ENCODE results near the gene NEDD4.
"Not testable (repeated sequence)": the region's sequence is repeated elsewhere in the genome, so short reads cannot be mapped to it uniquely, and the experiment has no call there.

NEDD4 gene

DNA sequence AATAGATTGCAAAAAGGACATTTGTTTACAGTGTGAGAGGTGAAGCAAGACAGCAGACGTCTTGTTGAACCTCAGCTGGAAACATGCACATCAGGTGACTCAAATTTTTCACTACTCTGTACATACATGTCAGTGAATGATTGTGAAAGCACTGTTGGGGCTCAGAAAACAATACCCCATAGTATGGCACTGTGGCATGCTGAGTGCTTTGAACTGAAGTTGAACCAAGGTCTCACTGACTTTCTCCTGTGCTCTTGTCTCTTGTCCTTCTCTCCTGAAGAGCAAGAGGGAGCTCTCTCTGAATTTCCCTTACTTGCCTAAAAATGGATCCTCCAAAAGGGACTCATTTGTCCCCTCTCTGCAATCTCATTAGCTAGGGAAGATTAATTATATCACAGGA is 24.5 kb upstream of the NEDD4 start:
- TF ChIP-seq EZH2phosphoT487 (IDR thresholded peaks at IDR 0.05; ENCODE audit: borderline replicate concordance, low read length), result no peak
- TF ChIP-seq, protein P1, sequence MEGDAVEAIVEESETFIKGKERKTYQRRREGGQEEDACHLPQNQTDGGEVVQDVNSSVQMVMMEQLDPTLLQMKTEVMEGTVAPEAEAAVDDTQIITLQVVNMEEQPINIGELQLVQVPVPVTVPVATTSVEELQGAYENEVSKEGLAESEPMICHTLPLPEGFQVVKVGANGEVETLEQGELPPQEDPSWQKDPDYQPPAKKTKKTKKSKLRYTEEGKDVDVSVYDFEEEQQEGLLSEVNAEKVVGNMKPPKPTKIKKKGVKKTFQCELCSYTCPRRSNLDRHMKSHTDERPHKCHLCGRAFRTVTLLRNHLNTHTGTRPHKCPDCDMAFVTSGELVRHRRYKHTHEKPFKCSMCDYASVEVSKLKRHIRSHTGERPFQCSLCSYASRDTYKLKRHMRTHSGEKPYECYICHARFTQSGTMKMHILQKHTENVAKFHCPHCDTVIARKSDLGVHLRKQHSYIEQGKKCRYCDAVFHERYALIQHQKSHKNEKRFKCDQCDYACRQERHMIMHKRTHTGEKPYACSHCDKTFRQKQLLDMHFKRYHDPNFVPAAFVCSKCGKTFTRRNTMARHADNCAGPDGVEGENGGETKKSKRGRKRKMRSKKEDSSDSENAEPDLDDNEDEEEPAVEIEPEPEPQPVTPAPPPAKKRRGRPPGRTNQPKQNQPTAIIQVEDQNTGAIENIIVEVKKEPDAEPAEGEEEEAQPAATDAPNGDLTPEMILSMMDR (IDR thresholded peaks at IDR 0.05; ENCODE audit: low read depth, low read length, poor library complexity, severe bottlenecking), result no peak
- no peak overlapping the region for H3K4me2 ChIP-seq (ENCODE audit: low read length)

DNA sequence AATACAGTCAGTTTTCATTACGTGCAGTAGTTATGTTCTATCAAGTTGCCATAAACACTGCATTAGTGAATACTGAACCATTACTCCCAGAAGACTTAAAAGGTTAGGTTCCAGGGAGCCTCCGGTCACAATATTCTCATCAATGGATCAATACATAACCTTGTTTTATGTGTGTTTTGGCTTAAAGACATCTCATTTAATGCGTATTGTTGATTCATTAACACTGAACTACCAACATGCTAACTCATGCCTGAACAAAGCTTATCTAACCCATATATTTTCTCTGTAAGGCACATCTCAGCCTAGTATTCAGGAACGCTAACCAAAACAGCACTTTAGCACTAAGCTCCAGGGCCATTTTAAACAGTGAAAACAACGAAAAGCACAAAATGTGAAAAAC is 24.1 kb upstream of the NEDD4 start:
- H3K9me3 ChIP-seq (ENCODE audit: control insufficient read depth, insufficient read depth, low read length), result peaks cover 4% of the 10 kb centered on the region
- H3K36me3 ChIP-seq (ENCODE audit: control insufficient read depth, low read length), result no peaks in the 10 kb centered on the region
- no peak overlapping the region for H3K27ac ChIP-seq (ENCODE audit: low read depth, low read length)
- no peaks in the 10 kb centered on the region for H3F3A ChIP-seq (ENCODE audit: control insufficient read depth, insufficient read depth)
- H3K4me2 ChIP-seq (ENCODE audit: low read length), result no peak overlapping the region
- no peaks in the 10 kb centered on the region for H3K4me1 ChIP-seq (ENCODE audit: control insufficient read depth, low read length)
- no peaks in the 10 kb centered on the region for H4K20me1 ChIP-seq (ENCODE audit: control insufficient read depth, insufficient read depth, low read depth, low read length)
- H3K9me2 ChIP-seq (replicated peaks; ENCODE audit: control insufficient read depth, low read length), result no peaks in the 10 kb centered on the region
- H3K79me2 ChIP-seq (ENCODE audit: control insufficient read depth, low read length), result no peaks in the 10 kb centered on the region
- no peak for TF ChIP-seq EZH2phosphoT487 (IDR thresholded peaks at IDR 0.05; ENCODE audit: borderline replicate concordance, low read length)
- TF ChIP-seq, protein P1 (IDR thresholded peaks at IDR 0.05; ENCODE audit: low read depth, low read length, poor library complexity, severe bottlenecking), result no peak
- H3K27me3 ChIP-seq (ENCODE audit: control insufficient read depth, low read length), result no peaks in the 10 kb centered on the region
- no peak overlapping the region for H3K4me3 ChIP-seq (ENCODE audit: low read length)

More for the DNA sequence above, 24.5 kb upstream of the NEDD4 start:
- Histone ChIP-seq H3K4me3 (ENCODE audit: low read length) (no peak overlapping the region), H4K20me1 (ENCODE audit: control insufficient read depth, insufficient read depth, low read depth, low read length) (no peaks in the 10 kb centered on the region), H3K9me3 (ENCODE audit: control insufficient read depth, insufficient read depth, low read length) (peaks cover 4% of the 10 kb centered on the region), H3K36me3 (ENCODE audit: control insufficient read depth, low read length) (no peaks in the 10 kb centered on the region), H3K79me2 (ENCODE audit: control insufficient read depth, low read length) (no peaks in the 10 kb centered on the region), H3K27ac (ENCODE audit: low read depth, low read length) (no peak overlapping the region), H3F3A (ENCODE audit: control insufficient read depth, insufficient read depth) (no peaks in the 10 kb centered on the region), H3K9me2 (replicated peaks; ENCODE audit: control insufficient read depth, low read length) (no peaks in the 10 kb centered on the region), H3K27me3 (ENCODE audit: control insufficient read depth, low read length) (no peaks in the 10 kb centered on the region), H3K4me1 (ENCODE audit: control insufficient read depth, low read length) (no peaks in the 10 kb centered on the region)

DNA sequence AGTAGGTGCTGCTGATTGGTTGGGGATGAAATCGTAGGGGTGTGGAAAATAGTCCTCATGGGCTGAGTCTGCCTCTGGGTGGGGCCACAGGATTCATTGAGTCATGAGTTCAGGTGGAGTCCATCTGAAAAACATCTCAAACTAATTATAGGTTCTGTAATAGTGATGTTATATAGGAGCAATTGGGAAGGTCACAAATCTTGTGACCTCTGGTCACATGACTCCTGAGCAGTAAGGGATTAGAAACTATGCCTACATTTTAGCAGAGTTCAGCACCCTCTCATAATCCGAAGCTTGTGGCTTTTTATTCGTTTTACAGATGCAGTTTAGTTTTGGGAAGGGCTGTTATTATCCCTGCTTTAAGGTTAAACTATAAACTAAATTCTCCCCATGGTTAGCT is 22.9 kb upstream of the NEDD4 start:
- no peaks in the 10 kb centered on the region for H3K79me2 ChIP-seq (ENCODE audit: control insufficient read depth, low read length)
- no peak overlapping the region for H3K27ac ChIP-seq (ENCODE audit: low read depth, low read length)
- no peaks in the 10 kb centered on the region for H4K20me1 ChIP-seq (ENCODE audit: control insufficient read depth, insufficient read depth, low read depth, low read length)
- H3K27me3 ChIP-seq (ENCODE audit: control insufficient read depth, low read length), result no peaks in the 10 kb centered on the region
- no peaks in the 10 kb centered on the region for H3K4me1 ChIP-seq (ENCODE audit: control insufficient read depth, low read length)
- no peak overlapping the region for H3K4me2 ChIP-seq (ENCODE audit: low read length)
- no peaks in the 10 kb centered on the region for H3K9me2 ChIP-seq (replicated peaks; ENCODE audit: control insufficient read depth, low read length)
- peaks cover 4% of the 10 kb centered on the region for H3K9me3 ChIP-seq (ENCODE audit: control insufficient read depth, insufficient read depth, low read length)
- H3F3A ChIP-seq (ENCODE audit: control insufficient read depth, insufficient read depth), result no peaks in the 10 kb centered on the region
- no peak for TF ChIP-seq EZH2phosphoT487 (IDR thresholded peaks at IDR 0.05; ENCODE audit: borderline replicate concordance, low read length)
- TF ChIP-seq, protein P1 (IDR thresholded peaks at IDR 0.05; ENCODE audit: low read depth, low read length, poor library complexity, severe bottlenecking), result no peak
- H3K4me3 ChIP-seq (ENCODE audit: low read length), result no peak overlapping the region
- H3K36me3 ChIP-seq (ENCODE audit: control insufficient read depth, low read length), result no peaks in the 10 kb centered on the region

DNA sequence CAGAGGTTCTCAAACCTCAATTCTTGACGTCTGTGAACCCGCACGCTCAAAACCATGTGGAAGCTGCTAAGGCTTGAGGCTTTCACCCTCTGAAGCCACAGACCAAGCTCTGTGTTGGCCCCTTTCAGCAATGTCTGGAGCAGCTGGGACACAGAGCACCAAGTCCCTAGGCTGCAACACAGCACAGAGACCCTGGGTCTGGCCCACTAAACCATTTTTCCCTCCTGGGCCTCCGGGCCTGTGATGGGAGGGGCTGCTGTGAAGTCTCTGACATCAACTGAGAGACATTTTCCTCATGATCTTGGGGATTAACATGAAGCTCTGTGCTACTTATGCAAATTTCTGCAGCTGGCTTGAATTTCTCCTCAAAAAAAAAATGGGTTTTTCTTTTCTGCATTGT is 21.3 kb upstream of the NEDD4 start:
- H3K79me2 ChIP-seq (ENCODE audit: control insufficient read depth, low read length), result no peaks in the 10 kb centered on the region
- no peaks in the 10 kb centered on the region for H3K36me3 ChIP-seq (ENCODE audit: control insufficient read depth, low read length)
- no peak overlapping the region for H3K27ac ChIP-seq (ENCODE audit: low read depth, low read length)
- H3K4me1 ChIP-seq (ENCODE audit: control insufficient read depth, low read length), result no peaks in the 10 kb centered on the region
- no peak overlapping the region for H3K4me3 ChIP-seq (ENCODE audit: low read length)
- no peaks in the 10 kb centered on the region for H4K20me1 ChIP-seq (ENCODE audit: control insufficient read depth, insufficient read depth, low read depth, low read length)
- H3K27me3 ChIP-seq (ENCODE audit: control insufficient read depth, low read length), result no peaks in the 10 kb centered on the region
- no peaks in the 10 kb centered on the region for H3F3A ChIP-seq (ENCODE audit: control insufficient read depth, insufficient read depth)
- TF ChIP-seq, protein P1 (IDR thresholded peaks at IDR 0.05; ENCODE audit: low read depth, low read length, poor library complexity, severe bottlenecking), result no peak
- TF ChIP-seq EZH2phosphoT487 (IDR thresholded peaks at IDR 0.05; ENCODE audit: borderline replicate concordance, low read length), result no peak
- no peaks in the 10 kb centered on the region for H3K9me2 ChIP-seq (replicated peaks; ENCODE audit: control insufficient read depth, low read length)
- H3K4me2 ChIP-seq (ENCODE audit: low read length), result no peak overlapping the region
- H3K9me3 ChIP-seq (ENCODE audit: control insufficient read depth, insufficient read depth, low read length), result peaks cover 4% of the 10 kb centered on the region

DNA sequence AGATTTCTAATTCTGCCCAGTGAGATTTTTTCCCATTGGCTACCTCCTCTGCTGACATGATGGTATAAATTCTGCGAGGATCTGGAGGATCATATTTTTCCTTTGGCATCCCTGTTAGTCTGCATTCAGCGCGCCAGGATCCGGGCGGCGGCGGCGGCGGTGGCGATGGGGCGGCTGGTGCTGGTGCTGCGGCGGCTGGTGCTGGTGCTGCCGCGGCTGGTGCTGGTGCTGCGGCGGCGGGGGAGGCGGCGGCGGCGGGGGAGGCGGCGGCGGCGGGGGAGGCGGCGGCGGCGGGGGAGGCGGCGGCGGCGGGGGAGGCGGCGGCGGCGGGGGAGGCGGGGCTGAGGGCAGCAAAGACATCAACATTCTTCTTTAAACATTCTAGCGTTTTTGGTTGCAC is 13.6 kb upstream of the NEDD4 start:
- not testable (repeated sequence) for H3K79me2 ChIP-seq (ENCODE audit: control insufficient read depth, low read length); H3K9me2 ChIP-seq (replicated peaks; ENCODE audit: control insufficient read depth, low read length); H3F3A ChIP-seq (ENCODE audit: control insufficient read depth, insufficient read depth); H3K36me3 ChIP-seq (ENCODE audit: control insufficient read depth, low read length); H4K20me1 ChIP-seq (ENCODE audit: control insufficient read depth, insufficient read depth, low read depth, low read length); H3K27ac ChIP-seq (ENCODE audit: low read depth, low read length); H3K4me1 ChIP-seq (ENCODE audit: control insufficient read depth, low read length); H3K9me3 ChIP-seq (ENCODE audit: control insufficient read depth, insufficient read depth, low read length)
- Histone ChIP-seq H3K27me3 (ENCODE audit: control insufficient read depth, low read length) (peaks cover 11% of the 10 kb centered on the region), H3K4me3 (ENCODE audit: low read length) (0 out of 2 replicates have a peak overlapping the region, but pooled peaks have one; percentile 11), H3K4me2 (ENCODE audit: low read length) (peak overlapping the region; percentile 20)
